Activated naive CD4-positive, alpha-beta T cell treated with anti-CD3 and anti-CD28 coated beads, Interleukin-2, amount 50 U/mL, for 72 hours (primary cell): ENCODE measurements around the gene DDIT4L. TPM values are rescaled to one million over a fixed set of nuclear protein-coding genes. Genes with fewer than 3 reads are reported as not detected.
A peak's percentile ranks its signal among the peaks of the same experiment; 100 is the strongest.
"Not testable (repeated sequence)": the region's sequence is repeated elsewhere in the genome, so short reads cannot be mapped to it uniquely, and the experiment has no call there.

Experiments
- ATAC-seq, 2 donors: fragments of 150-1000 bp; cut with Tn5 transposase; 2 replicates each; pipeline ENCODE4 v1.10.0; 2021; ENCODE audit warnings: mild to moderate bottlenecking in 2 of 2, moderate library complexity in 2 of 2
- DNase-seq, 2 donors: peaks; one replicate each; pipeline ENCODE4 v3.0.0; 2021 to 2022; ENCODE audit warnings: low spot score in 2 of 2
- H3K27ac Mint-ChIP-seq, 2 donors: one replicate each; pipeline ENCODE4 v1.8.0; 2022; ENCODE audit warnings: mild to moderate bottlenecking in 2 of 2, mixed read lengths in 2 of 2
- H3K36me3 Mint-ChIP-seq, 2 donors: one replicate each; pipeline ENCODE4 v1.8.0; 2022; ENCODE audit warnings: mixed read lengths in 2 of 2
- H3K9me3 Mint-ChIP-seq, 2 donors: one replicate each; pipeline ENCODE4 v1.8.0; 2022; ENCODE audit warnings: mixed read lengths in 2 of 2
- total RNA-seq, 2 donors: library from RNA; stranded (reverse); gene quantifications; one replicate each; pipeline ENCODE4 v1.2.3, GENCODE V29; 2022

DDIT4L gene
- total RNA-seq, 2 donors from 2014 or later = 2.0 TPM; not detected in 1

DNA sequence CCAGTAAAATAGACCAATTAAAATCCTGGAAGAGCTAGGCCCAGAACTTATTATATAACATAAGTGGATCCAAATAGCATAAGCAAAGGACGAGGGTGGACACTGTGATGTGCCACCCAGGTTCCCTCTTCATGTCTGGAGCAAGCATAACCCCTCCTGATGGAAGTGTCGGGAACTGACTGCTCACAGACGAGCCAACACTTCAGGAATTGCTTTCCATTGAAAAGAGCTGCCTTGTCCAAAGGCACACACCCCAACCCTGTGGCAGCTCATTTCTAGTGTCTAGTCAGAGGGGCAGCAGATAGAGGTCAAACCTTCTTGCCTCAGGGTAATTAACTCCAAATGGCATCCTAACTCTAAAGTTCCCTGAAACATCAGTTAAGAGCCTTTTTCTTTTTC is 15.3 kb downstream of the DDIT4L start:
- no peak overlapping the region for H3K27ac Mint-ChIP-seq
- H3K9me3 Mint-ChIP-seq = no peaks in the 10 kb centered on the region
- ATAC-seq (no peak), DNase-seq (no peak)
- H3K36me3 Mint-ChIP-seq = no peaks in the 10 kb centered on the region

DNA sequence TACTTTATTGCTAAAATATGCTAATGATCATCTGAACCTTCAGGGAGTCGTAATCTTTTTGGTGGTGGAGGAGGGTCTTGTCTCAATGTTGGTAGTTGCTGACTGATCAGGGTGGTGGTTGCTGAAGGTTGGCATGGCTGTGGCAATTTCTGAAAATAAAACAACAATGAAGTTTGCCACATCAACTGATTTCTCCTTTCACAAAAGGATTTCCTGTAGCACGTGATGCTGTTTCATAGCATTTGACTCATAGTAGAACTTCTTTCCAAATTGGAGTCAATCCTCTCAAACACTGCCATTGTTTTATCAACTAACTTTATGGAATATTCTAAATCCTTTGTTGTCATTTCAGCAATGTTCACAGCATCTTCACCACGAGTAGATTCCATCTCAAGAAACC is 19.3 kb downstream of the DDIT4L start:
- no peaks in the 10 kb centered on the region for H3K36me3 Mint-ChIP-seq
- no peak for DNase-seq
- H3K27ac Mint-ChIP-seq = no peak overlapping the region
- no peak for ATAC-seq
- no peaks in the 10 kb centered on the region for H3K9me3 Mint-ChIP-seq

DNA sequence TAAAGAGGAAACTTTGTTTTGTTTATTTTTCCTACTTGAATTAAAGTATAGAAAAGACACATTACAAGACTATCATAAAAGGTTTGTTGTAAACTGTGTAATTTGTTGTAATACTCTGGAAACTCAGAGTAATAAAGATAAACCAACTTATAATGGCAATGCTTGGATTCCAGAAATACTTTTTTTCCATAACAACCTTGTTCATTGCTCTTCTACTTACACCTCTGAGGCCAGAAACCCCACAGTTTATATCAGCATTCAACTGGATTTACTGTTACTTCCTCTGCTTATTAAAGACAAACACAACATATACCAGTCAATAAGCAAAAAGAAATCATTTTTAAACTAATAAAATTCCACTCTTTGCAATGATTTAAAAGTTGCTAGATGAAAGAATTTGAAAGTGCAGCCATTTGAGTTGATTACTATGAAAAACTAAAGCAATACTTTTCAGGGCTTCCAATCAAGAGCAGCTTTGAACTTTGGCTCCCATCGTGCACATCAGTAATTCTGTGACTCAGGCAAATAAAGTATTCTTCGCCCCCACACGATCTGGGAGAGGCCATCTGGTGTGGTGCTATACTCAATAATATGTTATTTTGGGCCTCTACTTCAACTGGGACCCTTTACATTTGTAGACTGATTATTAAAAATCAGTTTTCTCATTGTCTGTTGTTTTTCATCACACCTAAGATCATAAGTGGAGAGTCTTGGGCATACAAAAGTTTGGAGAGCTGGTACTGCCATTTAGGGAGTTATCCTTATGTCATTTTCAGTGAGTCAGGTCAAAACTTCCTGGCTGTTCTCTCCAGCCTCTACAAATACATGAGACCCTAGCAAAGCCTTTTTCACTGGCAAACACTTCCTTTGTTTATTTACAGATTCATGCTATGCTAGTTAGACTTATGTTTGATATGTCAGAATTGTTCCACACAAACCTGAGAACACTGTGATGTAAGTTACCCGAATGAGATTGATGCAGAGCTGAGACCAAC is 20.5 kb downstream of the DDIT4L start:
- no peak for ATAC-seq
- H3K36me3 Mint-ChIP-seq = no peaks in the 10 kb centered on the region
- H3K27ac Mint-ChIP-seq = no peak overlapping the region
- no peaks in the 10 kb centered on the region for H3K9me3 Mint-ChIP-seq
- no peak for DNase-seq

DNA sequence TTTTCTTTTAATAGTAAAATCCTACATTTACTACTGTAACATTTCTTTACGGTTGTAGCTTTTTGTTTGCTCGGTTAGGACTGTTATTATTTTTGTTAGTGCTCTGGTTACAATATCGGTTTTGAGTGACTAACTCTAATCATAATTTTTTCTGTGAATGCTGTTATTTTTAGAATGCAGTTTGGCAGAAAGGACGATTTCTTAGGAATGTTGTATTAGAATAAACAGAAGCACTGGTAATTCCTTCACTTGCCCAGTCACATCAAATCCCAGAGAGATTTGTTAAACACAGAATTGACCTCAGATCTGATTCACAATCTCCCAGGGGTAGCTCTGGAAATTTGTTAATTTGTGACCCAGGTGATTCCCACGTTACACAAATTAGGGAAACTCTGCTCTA is 21.7 kb downstream of the DDIT4L start:
- Mint-ChIP-seq H3K9me3 (no peaks in the 10 kb centered on the region), H3K27ac (no peak overlapping the region), H3K36me3 (no peaks in the 10 kb centered on the region)
- no peak for DNase-seq
- no peak for ATAC-seq

DNA sequence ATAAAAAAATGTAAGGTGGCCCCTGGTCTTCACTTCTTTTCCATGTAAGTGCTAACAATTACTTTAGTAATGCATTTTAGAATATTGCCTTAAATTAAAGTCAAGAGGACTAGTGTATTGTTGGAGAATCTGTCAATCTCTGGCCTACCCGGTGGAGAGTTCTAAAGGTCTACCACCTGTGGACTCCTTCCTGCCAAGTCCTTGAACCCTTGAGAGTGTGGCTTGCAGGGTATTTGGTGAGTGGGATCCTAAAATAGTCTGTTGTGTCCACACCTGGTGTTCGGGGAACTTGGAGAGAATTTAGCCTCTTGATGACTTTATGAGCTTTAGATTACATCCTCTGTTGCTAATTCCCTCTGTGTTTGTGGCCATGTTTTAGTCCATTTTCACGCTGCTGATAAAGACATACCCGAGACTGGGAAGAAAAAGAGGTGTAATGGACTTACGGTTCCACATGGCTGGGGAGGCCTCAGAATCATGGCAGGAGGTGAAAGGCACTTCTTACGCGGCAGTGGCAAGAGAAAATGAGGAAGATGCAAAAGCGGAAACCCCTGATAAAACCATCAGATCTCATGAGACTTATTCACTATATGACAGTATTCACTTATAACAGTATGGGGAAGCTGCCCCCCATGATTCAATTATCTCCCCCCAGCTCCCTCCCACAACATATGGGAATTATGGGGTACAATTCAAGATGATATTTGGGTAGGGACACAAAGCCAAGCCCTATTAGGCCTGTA is 23.8 kb downstream of the DDIT4L start:
- Mint-ChIP-seq H3K27ac (no peak overlapping the region), H3K36me3 (no peaks in the 10 kb centered on the region)
- no peak for ATAC-seq

DNA sequence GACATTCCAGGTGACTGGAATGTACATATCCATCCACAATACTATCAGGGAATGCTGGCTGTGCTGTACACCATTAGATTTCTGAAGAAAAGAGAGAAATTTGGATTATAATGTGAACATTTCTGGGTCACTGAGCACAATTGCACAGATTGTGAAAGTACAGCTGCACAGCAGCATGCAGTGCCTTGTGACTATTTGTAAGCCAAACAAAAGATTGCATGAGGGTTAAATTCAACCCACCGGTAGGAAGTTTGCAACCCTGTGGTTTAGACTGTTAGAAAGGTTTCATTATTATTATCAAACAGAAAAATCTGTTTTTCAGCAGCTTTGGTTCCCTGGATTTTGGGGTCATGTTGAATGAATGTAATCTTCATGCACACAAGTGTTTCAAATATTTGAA is 24.5 kb downstream of the DDIT4L start:
- ATAC-seq = peak in 1 of 2 donors; percentile 69
- DNase-seq = no peak
- Mint-ChIP-seq H3K9me3 (peaks cover 0 to 5% of the 10 kb centered on the region in 2 donors), H3K27ac (no peak overlapping the region), H3K36me3 (no peaks in the 10 kb centered on the region)

More for the DNA sequence above, 23.8 kb downstream of the DDIT4L start:
- DNase-seq = no peak
- peaks cover 0 to 5% of the 10 kb centered on the region in 2 donors for H3K9me3 Mint-ChIP-seq

DNA sequence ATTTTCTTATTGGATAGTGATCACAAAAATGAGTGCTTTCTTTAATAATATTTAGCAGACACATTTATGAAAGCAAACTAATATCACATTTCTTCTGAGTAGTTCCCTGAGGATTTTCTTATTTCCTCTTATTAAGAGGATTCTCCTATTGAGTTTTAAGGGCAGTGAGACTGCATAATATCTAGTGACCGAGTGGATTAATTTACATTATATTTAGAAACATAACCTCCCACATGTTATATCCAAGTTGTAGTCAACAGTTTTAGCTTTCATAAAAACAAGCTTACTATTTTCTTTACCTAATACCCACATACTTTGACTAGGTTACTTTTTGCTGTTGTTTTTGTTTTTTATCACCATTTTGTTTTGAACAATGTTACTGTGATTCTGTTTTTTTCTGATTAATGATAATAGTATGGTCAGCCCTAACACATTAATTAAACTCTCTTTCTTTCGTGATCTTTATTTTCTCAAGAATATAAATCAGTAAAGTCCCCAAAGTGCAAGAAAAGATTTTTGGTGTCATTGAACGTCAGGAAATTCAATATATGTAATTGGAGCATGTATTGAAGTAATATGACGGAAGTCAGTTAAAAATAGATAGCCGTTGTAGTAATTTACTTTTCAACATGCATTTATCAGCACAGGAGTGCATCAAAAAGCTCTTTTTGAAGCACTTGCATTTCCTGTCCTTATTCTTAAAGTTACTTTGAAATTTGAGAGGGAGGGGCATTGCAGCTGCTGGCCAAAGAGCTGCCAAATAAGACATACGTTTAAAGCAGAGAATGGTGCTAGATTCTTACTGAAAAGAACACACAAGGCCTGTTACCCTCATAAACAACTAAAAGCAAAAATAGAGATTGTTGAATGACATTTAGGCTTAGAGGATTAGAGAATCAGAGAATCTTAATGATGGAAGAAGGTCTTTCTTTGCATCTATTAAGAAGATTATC is 25.2 kb downstream of the DDIT4L start:
- DNase-seq = no peak
- Mint-ChIP-seq H3K36me3 (no peaks in the 10 kb centered on the region), H3K27ac (no peak overlapping the region), H3K9me3 (peaks cover 3 to 9% of the 10 kb centered on the region in 2 donors)
- ATAC-seq = no peak

DNA sequence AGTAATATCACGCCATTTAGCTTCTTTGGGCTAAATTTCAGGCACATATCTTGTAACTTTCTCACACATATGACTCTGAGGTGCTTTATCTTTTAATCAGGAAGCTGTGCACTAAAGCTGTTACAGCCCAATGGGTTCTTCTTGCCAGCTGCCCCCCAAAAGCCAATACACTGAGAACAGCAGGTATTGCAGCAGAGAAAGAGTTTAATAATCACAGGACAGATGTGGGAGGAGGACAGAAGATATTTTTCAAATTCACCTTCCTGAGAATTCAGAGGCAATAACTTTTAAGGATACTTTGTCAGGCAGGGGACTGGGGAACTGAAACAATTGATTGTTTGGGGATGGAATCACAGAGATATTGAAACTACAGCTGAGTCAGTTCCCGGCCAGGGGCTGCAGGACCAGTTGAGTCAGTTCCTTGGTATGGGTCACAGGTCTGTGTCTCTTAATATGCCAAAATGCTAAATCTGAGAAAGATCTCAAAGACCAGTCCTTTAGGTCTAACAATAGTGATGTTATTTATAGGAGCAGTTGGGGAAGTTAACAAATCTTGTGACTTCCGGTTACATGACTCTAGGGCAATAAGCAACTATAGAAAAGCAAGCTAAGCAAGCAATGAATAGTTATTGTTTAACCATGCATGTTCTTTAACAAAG is 28.1 kb downstream of the DDIT4L start:
- DNase-seq = no peak
- ATAC-seq = peak; percentile 29 to 66
- Mint-ChIP-seq H3K9me3 (peaks cover 4 to 10% of the 10 kb centered on the region in 2 donors), H3K27ac (no peak overlapping the region), H3K36me3 (no peaks in the 10 kb centered on the region)

DNA sequence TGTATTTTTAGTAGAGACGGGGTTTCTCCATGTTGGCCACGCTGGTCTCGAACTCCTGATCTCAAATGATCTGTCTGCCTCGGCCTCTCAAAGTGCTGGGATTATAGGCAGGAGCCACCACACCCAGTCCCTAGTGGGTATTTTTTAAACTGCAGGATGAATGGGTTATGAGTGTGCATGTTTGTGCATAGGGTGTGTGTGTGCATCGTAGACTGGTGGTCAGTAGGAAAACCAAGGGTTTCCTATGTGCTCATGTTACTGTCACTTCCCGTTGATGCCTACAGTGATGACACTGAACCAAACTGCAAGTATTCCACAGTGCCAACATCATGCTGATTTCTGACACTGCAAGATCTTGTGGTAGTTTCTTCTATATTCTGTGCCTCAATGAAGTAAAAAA is 41.1 kb downstream of the DDIT4L start:
- DNase-seq = no peak

DNA sequence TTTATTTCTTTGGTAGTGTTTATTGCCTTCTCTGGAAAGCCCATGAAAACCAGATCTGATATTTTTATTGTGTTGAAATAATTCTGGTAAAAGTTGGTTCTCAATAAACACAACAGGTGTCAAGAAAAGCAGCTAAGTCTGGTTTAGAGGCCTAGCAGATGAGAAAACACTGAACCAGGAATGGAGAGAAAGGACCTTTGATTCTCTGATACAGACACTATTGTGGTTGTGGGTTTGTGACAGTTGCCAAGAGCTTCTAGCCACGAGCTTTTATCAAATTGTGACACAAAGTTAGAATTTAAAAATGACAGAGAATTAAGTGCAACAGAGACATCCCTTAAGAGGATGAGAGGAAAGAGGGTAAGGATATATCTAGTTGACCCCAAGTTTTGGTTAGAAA is 42.6 kb downstream of the DDIT4L start:
- ATAC-seq (no peak), DNase-seq (no peak)
- Mint-ChIP-seq H3K27ac (no peak overlapping the region), H3K9me3 (no peaks in the 10 kb centered on the region), H3K36me3 (no peaks in the 10 kb centered on the region)

More for the DNA sequence above, 41.1 kb downstream of the DDIT4L start:
- no peak overlapping the region for H3K27ac Mint-ChIP-seq
- H3K9me3 Mint-ChIP-seq = no peaks in the 10 kb centered on the region
- H3K36me3 Mint-ChIP-seq = no peaks in the 10 kb centered on the region
- ATAC-seq = no peak

DNA sequence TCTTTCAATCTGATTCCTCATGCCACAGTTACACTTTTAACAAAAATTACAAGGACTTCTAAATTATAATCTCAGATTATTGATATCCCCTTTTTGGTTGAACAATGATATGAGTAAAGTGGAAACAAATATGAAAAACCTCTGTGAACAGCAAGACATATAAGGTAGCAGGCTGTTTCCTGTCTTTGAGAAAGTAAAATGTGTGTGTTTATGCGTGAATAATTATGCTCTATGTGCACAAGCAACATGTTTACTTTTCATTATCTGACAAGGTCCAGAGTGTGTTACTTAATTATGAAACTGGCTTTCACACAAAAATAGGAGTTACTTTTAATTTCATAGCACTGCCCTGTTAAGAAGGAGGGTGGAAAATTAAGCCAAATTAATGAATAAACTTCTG is 43.1 kb downstream of the DDIT4L start:
- no peaks in the 10 kb centered on the region for H3K9me3 Mint-ChIP-seq
- no peak overlapping the region for H3K27ac Mint-ChIP-seq
- ATAC-seq (no peak), DNase-seq (no peak)
- no peaks in the 10 kb centered on the region for H3K36me3 Mint-ChIP-seq

DNA sequence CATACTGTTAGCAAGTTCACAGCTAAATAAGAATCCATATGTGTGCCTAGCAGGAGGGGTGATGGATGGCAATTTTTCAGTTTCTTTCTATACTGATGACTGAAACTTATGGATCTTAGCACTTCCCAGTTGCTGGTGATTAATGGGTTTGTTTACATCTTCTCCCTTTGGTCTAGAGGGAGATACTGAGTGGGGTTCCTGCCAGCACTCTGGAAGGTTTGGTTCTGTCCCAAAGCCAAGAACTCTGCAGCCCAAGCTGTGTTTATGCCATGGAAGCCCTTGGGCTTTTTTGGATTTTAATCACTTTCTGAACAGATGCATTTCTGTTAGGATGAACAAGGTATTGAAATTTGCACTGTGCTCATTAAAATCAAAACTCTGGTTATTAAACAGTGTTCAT is 43.5 kb downstream of the DDIT4L start:
- Mint-ChIP-seq H3K27ac (no peak overlapping the region), H3K36me3 (no peaks in the 10 kb centered on the region), H3K9me3 (no peaks in the 10 kb centered on the region)
- ATAC-seq (no peak), DNase-seq (no peak)

DNA sequence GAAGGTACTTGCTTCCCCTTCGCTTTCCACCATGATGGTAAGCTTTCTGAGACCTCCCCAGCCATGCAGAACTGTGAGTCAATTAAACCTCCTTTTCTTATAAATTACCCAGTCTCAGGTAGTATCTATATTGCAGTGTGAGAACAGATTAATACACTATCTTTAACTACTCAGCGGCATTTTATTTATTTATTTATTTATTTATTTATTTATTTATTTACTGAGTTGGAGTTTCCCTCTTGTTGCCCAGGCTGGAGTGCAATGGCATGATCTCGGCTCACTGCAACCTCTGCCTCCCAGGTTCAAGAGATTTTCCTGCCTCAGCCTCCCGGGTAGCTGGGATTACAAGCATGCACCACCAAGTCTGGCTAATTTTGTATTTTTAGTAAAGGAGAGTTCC is 52.9 kb downstream of the DDIT4L start:
- H3K9me3 Mint-ChIP-seq, ATAC-seq, DNase-seq, H3K36me3 Mint-ChIP-seq, H3K27ac Mint-ChIP-seq: not testable (repeated sequence)
